T-helper 2 cell (primary cell): ENCODE measurements around the gene PFKL.
"Not testable (repeated sequence)": the region's sequence is repeated elsewhere in the genome, so short reads cannot be mapped to it uniquely, and the experiment has no call there.

ENCODE experiments used
- DNase-seq, 5 experiments: peaks; one replicate each; pipeline versions ENCODE4 v3.0.0 to v3.0.0-alpha.2; 2012 to 2022

The PFKL gene

GRCh38 chr21:44279354-44280260 is 20.2 kb upstream of the PFKL start:
- no peak for DNase-seq

DNA sequence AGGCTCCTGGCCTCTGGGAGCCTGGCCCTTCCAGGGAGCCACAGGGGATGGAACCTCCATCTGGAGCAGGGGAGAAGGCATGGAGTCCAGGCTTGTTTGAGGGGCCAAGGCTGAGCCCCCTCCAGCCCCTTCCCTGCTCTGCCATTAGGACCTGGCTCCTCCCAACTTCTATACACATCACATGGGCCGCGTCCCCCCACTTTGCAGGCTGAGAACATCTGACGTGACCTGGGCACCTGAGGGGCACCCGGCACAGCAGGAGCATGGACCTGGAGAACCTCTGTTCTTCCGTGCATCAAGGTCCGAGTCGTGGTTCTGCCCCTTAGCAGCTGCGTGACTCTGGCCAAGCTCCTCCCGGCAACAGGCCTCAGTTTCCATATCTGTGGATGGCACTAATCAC is 18.1 kb upstream of the PFKL start:
- no peak for DNase-seq

DNA sequence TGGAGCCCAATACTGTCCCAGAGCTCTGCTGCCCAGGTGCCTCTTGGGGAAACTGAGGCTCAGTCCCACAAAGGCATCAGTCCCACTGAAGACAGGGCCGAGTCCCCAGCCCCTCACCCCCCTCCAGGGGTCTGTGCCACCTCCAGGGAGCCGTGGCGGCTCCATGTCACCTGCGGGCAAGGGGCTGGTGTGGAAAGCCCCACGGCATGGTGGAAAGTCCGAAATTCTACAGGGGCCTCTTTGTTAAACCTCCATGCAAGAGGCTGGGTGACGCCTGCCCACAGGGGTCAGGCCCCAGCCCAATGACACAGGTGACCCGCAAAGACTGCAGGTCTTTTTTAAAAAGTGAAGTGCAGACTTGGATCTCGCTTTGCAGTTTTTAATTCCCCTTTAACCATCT is 17.5 kb upstream of the PFKL start:
- DNase-seq = no peak

- DNase-seq = not testable (repeated sequence)
Observed at GRCh38 chr21:44283211-44283785, 16.6 kb upstream of the PFKL start.

- DNase-seq = no peak
Observed at GRCh38 chr21:44283948-44284347, 15.9 kb upstream of the PFKL start.

- no peak for DNase-seq
Observed at GRCh38 chr21:44285138-44285992, 14.5 kb upstream of the PFKL start, which contains the start of gene AIRE. Gene AIRE, plus strand, starts transcription at chr21:44285876. Its CDS starts 131 bp downstream, at chr21:44286007.

GRCh38 chr21:44286086-44286715 is 13.7 kb upstream of the PFKL start:
- DNase-seq = no peak

DNA sequence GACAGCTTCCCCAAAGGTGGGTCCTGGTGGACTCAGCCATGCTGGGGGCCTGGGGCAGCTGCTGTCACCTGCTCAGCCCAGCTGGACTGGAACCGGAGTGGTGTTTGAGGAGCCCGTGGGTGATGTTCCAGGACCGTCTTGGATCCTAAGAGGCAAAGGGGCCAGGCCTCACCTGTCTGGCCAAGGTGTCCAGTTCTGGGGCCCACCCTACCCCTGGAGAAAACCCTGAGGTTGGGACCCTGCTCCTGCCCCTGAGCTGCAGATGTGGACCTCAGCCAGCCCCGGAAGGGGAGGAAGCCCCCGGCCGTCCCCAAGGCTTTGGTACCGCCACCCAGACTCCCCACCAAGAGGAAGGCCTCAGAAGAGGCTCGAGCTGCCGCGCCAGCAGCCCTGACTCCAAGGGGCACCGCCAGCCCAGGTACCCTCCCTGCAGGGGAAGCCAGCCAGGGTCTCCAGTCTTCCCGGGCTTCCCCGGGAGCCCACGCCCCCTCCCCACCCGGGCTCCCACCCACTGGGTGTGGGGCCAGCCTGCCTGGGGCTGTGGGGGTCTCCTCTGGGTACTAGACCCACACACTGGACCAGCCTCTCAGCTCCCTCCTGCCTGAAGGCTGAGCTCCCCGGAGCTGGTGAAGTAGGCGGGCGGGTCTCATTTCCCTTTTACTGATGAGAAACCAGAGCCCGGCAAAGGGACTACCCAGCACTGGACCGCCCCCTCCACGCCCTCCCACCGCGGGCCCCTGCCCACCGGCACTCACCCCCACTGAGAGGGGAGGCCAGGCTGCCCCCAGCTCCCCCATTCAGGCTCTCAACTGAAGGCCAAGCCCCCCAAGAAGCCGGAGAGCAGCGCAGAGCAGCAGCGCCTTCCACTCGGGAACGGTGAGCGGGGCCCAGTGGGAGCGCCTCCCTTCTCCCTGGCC is 12.9 kb upstream of the PFKL start:
- no peak for DNase-seq

DNA sequence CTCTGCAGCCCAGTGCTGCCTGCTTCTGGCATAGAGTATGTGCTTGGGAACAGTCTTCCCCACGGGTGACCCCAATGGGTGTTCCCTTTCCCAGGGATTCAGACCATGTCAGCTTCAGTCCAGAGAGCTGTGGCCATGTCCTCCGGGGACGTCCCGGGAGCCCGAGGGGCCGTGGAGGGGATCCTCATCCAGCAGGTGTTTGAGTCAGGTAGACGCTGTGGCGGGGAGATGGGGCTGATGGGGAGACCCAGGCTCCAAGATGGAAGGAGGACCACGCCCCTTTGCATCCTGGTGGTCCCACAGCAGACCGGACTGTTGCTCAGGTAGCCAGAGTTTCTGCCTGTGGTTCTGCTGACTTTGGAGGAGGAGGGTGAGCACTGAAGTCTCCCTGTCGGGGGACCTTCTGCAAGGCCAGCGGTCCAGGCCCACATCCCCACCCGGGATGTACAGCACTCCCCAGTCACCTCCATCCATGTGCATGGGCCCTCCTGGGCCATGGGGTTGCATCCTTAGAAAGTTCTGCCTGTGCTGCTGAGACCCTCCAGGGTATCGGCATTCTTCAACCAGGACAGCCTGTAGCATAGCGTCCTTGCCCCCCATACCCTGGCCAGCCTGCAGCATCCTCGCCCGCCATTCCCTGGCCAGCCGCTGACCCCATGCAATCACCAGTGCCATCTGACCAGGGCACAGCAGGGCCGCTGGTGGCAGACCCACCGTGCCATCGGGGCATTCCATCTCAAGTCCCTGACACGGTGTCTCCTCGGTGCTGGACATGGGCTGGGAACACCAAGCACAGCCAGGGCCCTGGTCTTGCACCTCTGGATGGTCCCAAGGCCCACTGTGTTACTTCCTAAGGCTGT is 11.4 kb upstream of the PFKL start:
- no peak for DNase-seq

DNA sequence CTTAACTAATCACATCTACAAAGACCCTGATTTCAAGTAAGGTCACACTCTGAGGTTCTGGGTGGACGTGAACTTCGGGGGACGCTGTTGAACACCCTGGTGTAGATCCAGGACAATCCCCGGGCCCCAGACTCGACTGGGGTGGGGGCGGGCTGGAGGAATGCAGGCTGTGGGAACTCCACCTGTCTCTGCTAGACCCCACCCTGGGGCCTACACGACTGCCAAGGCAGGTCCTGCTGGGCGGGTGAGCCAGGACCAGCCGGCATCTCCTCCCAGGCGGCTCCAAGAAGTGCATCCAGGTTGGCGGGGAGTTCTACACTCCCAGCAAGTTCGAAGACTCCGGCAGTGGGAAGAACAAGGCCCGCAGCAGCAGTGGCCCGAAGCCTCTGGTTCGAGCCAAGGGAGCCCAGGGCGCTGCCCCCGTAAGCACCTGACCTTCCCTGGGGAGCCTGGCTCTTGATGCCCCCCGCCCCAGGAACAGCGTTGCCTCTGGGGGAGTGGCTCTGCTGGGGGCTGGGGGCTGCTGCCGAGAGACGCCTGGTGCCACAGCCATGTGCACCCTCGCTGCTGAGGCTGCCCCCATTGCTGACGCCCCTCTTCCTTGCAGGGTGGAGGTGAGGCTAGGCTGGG is 10.4 kb upstream of the PFKL start:
- DNase-seq = no peak

GRCh38 chr21:44290327-44291077 is 9.4 kb upstream of the PFKL start:
- DNase-seq = no peak

DNA sequence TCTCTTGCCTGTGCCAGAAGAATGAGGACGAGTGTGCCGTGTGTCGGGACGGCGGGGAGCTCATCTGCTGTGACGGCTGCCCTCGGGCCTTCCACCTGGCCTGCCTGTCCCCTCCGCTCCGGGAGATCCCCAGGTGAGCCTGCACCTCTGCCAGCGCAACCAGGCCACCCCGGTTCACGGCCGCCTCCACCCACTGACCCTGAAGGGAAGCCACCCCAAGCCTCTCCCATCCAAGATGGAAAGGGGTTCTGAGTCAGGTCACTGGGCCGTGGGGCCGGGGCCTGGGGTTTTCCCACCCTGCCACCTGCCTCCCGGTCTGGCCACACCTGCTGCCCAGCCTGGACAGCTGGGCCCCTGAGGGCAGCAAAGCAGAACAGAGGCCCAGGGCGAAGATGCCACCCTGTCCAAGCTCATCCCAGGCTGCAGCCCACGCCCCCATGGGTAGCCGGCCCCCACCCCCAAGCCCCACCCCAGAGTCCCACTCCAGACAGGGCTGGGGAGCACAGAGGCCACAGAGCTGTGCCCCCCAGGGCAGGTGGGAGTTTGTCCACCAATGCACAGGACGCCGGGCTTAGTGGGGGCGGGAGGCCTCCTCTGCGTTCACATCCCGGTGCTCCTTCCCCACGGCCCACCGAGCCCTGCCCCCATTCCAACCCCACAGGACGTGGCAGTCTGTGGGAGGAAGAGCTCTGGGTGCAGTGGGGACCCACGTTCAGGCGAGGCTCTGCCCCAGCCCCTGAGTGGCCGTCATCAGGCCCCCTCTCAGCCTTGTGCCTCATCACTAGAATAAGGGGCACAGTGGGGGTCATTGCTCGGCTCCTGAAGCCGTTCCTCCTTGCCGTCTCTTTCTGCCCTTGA is 8.5 kb upstream of the PFKL start:
- no peak for DNase-seq

GRCh38 chr21:44291936-44292811 is 7.7 kb upstream of the PFKL start:
- no peak for DNase-seq

GRCh38 chr21:44292812-44293195 is 7.0 kb upstream of the PFKL start:
- no peak for DNase-seq

DNA sequence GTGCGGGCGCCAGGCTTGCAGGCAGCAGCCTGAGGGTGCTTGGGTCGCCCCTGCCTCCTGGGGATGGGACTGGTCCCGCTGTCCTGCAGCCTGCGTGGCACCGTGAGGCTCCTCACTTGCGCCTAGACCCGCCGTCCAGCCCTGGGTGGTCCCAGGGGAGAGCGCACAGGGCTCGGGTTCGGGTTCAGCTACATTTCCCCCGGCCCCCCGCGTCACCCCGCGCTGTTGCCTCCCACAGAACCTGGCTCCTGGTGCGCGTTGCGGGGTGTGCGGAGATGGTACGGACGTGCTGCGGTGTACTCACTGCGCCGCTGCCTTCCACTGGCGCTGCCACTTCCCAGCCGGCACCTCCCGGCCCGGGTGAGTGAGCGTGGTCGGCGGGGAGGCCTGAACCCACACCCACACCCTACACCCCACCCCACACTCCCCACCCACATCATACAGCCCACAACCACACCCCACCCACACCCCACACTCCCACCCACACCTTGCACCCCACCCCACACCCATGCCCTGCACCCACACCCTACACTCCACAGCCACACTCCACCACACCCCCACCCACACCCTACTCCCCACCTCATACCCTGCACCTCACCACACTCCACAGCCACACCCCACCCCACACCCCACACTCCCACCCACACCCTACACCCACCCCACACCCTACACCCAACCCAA is 6.2 kb upstream of the PFKL start:
- peak in 3 of 5 experiments; percentile 25 to 66 (median 62) for DNase-seq

GRCh38 chr21:44294391-44295162 is 5.3 kb upstream of the PFKL start:
- no peak for DNase-seq
